GM21381 (cell line): Measurements from ENCODE around the gene GOT1.

Source experiments
- ATAC-seq: cut with Tn5 transposase; IDR thresholded peaks from one replicate; pipeline ENCODE4 v1.9.1; 2021; ENCODE audit warnings: mild to moderate bottlenecking, moderate library complexity; ENCODE audit not compliant: unreplicated experiment

The GOT1 gene

GRCh38 chr10:99364125-99364524 lies 66.3 kb downstream of the GOT1 start:
- no peak for ATAC-seq

- ATAC-seq: no peak
Measured at GRCh38 chr10:99360934-99361333, 69.5 kb downstream of the GOT1 start.

- no peak for ATAC-seq
Measured at GRCh38 chr10:99358101-99358500, 72.3 kb downstream of the GOT1 start.

GRCh38 chr10:99357691-99358090 lies 72.7 kb downstream of the GOT1 start:
- ATAC-seq: no peak

- ATAC-seq: no peak
Measured at GRCh38 chr10:99353182-99353581, 77.2 kb downstream of the GOT1 start.

GRCh38 chr10:99347672-99348071 lies 82.8 kb downstream of the GOT1 start:
- ATAC-seq: no peak
